ENCODE results near the gene PTGDS. TPM values are rescaled to one million over a fixed set of nuclear protein-coding genes. Genes with fewer than 3 reads are reported as not detected.

PTGDS gene
- total RNA-seq, 1 experiment from 2014 or later: 3.6 TPM

DNA sequence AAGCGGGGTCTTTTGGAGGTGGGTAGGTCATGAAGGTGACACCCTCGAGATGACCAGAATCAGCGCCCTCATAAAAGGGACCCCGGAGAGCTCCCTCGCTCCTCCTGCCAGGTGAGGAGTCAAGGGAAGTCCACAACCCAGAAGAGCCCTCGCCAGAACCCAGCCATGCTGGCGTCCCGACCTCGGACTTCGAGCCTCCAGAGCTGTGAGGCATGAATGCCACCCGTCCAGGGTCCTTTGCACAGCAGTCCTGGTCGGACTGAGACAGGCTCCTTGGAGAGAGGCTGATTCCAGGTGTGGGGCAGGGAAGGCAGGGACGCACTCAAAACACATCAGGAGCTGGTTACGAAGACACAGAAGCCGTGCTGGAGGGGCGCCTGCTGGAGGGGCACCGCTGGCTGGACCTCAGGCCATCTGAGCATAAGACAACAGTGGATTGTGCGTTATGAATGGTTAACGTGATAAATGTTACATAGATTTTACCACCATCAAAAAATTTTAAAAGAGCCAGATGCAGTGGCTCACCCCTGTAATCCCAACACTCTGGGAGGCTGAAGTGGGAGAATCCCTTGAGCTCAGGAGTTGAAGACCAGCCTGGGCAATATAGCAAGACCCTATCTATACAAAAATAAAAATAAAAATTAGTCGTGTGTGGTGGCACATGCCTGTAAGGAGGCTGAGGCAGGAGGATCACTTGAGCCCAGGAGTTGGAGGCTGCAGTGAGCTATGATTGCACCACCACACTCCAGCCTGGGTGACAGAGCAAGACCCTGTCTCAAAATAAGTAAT is 24.7 kb downstream of the PTGDS start:
- H3K36me3 Mint-ChIP-seq (ENCODE audit: insufficient read depth in 1 of 3, low read depth in 3 of 3): peaks cover 3 to 6% (median 5%) of the 10 kb centered on the region in 3 experiments; a peak in 5 of 7 replicates
- no peaks in the 10 kb centered on the region for H3K9me3 ChIP-seq (ENCODE audit: control insufficient read depth, low read depth, low read length)
- no peak overlapping the region for H2BK120ac ChIP-seq (ENCODE audit: low read depth, low read length, poor library complexity, severe bottlenecking)
- H3K4me2 ChIP-seq (ENCODE audit: insufficient read depth, insufficient read length, low read length): no peak overlapping the region
- no peaks in the 10 kb centered on the region for H3K79me2 ChIP-seq (ENCODE audit: insufficient read depth, low read length)
- H3K9ac ChIP-seq (ENCODE audit: extremely low read depth, insufficient read length, low read length): no peak overlapping the region
- peaks cover 5 to 8% of the 10 kb centered on the region in 2 experiments for H3K4me1 Mint-ChIP-seq
- no peaks in the 10 kb centered on the region for H3K4me1 ChIP-seq (ENCODE audit: insufficient read depth, low read length)
- H3K27ac Mint-ChIP-seq: no peak overlapping the region
- no peak overlapping the region for H2BK5ac ChIP-seq (ENCODE audit: insufficient read length, low read length)
- H3K56ac ChIP-seq (ENCODE audit: insufficient read length, low read depth, low read length): no peak overlapping the region
- H3K27ac ChIP-seq (ENCODE audit: insufficient read length, low read depth, low read length): no peak overlapping the region
- no peak overlapping the region for H2AK5ac ChIP-seq (ENCODE audit: insufficient read length, low read length)
- no peaks in the 10 kb centered on the region for H3K27me3 ChIP-seq (ENCODE audit: insufficient read depth, low read length)
- no peak overlapping the region for H4K5ac ChIP-seq (ENCODE audit: insufficient read length, low read depth, low read length)
- no peak for DNase-seq
- no peak overlapping the region for H3K4ac ChIP-seq (ENCODE audit: low read depth, low read length)
- H4K20me1 ChIP-seq (ENCODE audit: control insufficient read depth, insufficient read depth, insufficient read length): no peaks in the 10 kb centered on the region
- WGBS (ENCODE audit: extremely low coverage, insufficient read length, low lambda C conversion rate): no CpG with 5 or more reads among the region's 20 CpGs
- TF ChIP-seq, protein P1, sequence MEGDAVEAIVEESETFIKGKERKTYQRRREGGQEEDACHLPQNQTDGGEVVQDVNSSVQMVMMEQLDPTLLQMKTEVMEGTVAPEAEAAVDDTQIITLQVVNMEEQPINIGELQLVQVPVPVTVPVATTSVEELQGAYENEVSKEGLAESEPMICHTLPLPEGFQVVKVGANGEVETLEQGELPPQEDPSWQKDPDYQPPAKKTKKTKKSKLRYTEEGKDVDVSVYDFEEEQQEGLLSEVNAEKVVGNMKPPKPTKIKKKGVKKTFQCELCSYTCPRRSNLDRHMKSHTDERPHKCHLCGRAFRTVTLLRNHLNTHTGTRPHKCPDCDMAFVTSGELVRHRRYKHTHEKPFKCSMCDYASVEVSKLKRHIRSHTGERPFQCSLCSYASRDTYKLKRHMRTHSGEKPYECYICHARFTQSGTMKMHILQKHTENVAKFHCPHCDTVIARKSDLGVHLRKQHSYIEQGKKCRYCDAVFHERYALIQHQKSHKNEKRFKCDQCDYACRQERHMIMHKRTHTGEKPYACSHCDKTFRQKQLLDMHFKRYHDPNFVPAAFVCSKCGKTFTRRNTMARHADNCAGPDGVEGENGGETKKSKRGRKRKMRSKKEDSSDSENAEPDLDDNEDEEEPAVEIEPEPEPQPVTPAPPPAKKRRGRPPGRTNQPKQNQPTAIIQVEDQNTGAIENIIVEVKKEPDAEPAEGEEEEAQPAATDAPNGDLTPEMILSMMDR (conservative IDR thresholded peaks at IDR 0.05): no peak
- H4K91ac ChIP-seq (ENCODE audit: insufficient read length, low read depth, low read length): no peak overlapping the region
- no peak overlapping the region for H2BK12ac ChIP-seq (ENCODE audit: insufficient read length, low read depth, low read length)
- no peaks in the 10 kb centered on the region for H3K79me1 ChIP-seq (ENCODE audit: insufficient read depth, low read depth, low read length, poor library complexity, severe bottlenecking)
- H3K18ac ChIP-seq (ENCODE audit: insufficient read length, low read depth, low read length): no peak overlapping the region
- no peak overlapping the region for H3T11ph ChIP-seq (ENCODE audit: low read length)
- H2BK20ac ChIP-seq (ENCODE audit: low read depth, low read length, poor library complexity, severe bottlenecking): no peak overlapping the region
- no peak overlapping the region for H4K8ac ChIP-seq (replicated peaks; ENCODE audit: insufficient read length, low read depth, low read length)
- H2BK15ac ChIP-seq (ENCODE audit: low read depth, low read length): no peak overlapping the region
- no peak overlapping the region for H2AFZ ChIP-seq (ENCODE audit: low read length)
- no peak overlapping the region for H3K4me3 Mint-ChIP-seq
- no peak overlapping the region for H3K23ac ChIP-seq (ENCODE audit: insufficient read length, low read depth, low read length)
- peaks cover 15% of the 10 kb centered on the region for H3K27me3 Mint-ChIP-seq (ENCODE audit: low read depth)
- H3K9me3 Mint-ChIP-seq: peaks cover 16 to 19% of the 10 kb centered on the region in 2 experiments
- no peak overlapping the region for H3K14ac ChIP-seq (ENCODE audit: insufficient read depth, low read length)
- no peaks in the 10 kb centered on the region for H3K23me2 ChIP-seq (ENCODE audit: insufficient read length, low read depth, low read length, poor library complexity, severe bottlenecking)
